HG03342 (cell line): ENCODE data around the gene RARRES1.

Experiments used
- ATAC-seq: cut with Tn5 transposase; IDR thresholded peaks from one replicate; pipeline ENCODE4 v1.9.1; 2021; ENCODE audit warnings: mild to moderate bottlenecking, moderate library complexity; ENCODE audit not compliant: unreplicated experiment

Gene RARRES1

DNA sequence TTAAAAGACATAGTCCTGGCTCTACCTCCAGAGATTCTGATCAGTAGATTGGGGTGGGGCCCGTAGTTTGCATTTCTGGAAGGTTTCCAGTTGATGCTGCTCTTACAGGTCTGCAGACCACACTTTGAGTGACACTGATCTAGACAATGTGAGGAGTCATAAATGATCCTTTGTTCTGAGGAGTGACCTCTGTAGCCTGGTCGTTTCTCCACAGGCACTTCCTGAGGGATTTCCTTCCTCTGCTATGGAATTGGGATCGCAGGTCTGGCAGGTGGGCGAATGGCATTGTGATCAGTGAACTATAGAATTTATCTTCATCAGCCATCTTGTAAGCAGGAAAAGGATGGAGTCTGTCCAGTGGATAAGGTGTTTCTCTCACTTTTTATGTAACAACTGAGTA is 82.5 kb downstream of the RARRES1 start:
- ATAC-seq = no peak
